A549 (cell line): Measurements from ENCODE around the gene ADORA1. TPM values are rescaled to one million over a fixed set of nuclear protein-coding genes. Genes with fewer than 3 reads are reported as not detected.

Source experiments
- ATAC-seq, 2 experiments: fragments of 200-7000 bp in 1 of 2; fragments of >200 bp in 1 of 2; cut with Nextera tagmentation in 1 of 2; cut with Tn5 transposase in 1 of 2; 3 replicates each; pipeline versions ENCODE4 v1.8.0 to v1.9.1; 2018 to 2020; ENCODE audit warnings: mild to moderate bottlenecking in 1 of 2, moderate library complexity in 1 of 2
- CTCF ChIA-PET: fragments of 300-600 bp; sonication (Branson Sonifier 250); formaldehyde crosslinking; extraction: SDS; loops from one replicate; lab custom pipeline; 2021; ENCODE audit warnings: antibody characterized with exemption, inconsistent platforms; lab: Yijun Ruan, JAX
- POLR2A ChIA-PET: fragments of 350-600 bp; formaldehyde crosslinking; extraction: SDS; loops from one replicate; lab custom pipeline; 2021; ENCODE audit warnings: antibody characterized with exemption, inconsistent platforms; lab: Yijun Ruan, JAX
- DNase-seq, 2 experiments: peaks; one replicate each; pipeline versions ENCODE4 v3.0.0 to v3.0.0-alpha.2; 2011 to 2016; ENCODE audit warnings: low read depth in 1 of 2, low spot score in 1 of 2
- FAIRE-seq: peaks from 2 replicates; lab custom pipeline; 2011; peaks lifted over from hg19 to GRCh38; lab: Jason Lieb, UNC
- H3K27ac ChIP-seq, 2 experiments: fragments of >200 bp; sonication (Bioruptor Twin); formaldehyde crosslinking; 3 replicates each; pipeline ENCODE4 v1.5.1; 2016 to 2017
- H3K4me1 ChIP-seq: fragments of >200 bp; sonication (Bioruptor Twin); formaldehyde crosslinking; 3 replicates; pipeline ENCODE4 v1.6.1; 2016
- H3K4me2 ChIP-seq: fragments of >200 bp; sonication (Bioruptor Twin); formaldehyde crosslinking; 3 replicates; pipeline ENCODE4 v1.6.1; 2016
- H3K4me3 ChIP-seq: fragments of >200 bp; sonication (Bioruptor Twin); formaldehyde crosslinking; 3 replicates; pipeline ENCODE4 v1.5.1; 2016
- H3K9me3 ChIP-seq: fragments of >200 bp; sonication (Bioruptor Twin); formaldehyde crosslinking; 3 replicates; pipeline ENCODE4 v1.6.1; 2016
- BCL3 ChIP-seq: fragments of >200 bp; sonication (Bioruptor Twin); formaldehyde crosslinking; IDR thresholded peaks from 3 replicates; pipeline ENCODE4 v1.6.1; 2016
- BHLHE40 ChIP-seq: IDR thresholded peaks from 2 replicates; pipeline ENCODE4 v1.6.1; 2012; ENCODE audit warnings: low read depth, low read length, inconsistent platforms
- CBX2 ChIP-seq: fragments of 200-600 bp; sonication (generic); IDR thresholded peaks from 2 replicates; pipeline ENCODE4 v1.6.1; 2016; ENCODE audit warnings: low read depth, mild to moderate bottlenecking, borderline replicate concordance
- CBX8 ChIP-seq: fragments of 200-600 bp; sonication (generic); IDR thresholded peaks from 2 replicates; pipeline ENCODE4 v1.6.1; 2016
- CHD4 ChIP-seq: fragments of 200-600 bp; sonication (generic); IDR thresholded peaks from 2 replicates; pipeline ENCODE4 v1.6.1; 2016; ENCODE audit warnings: antibody characterized with exemption, mild to moderate bottlenecking, borderline replicate concordance
- EHF ChIP-seq: fragments of 250-450 bp; sonication (Bioruptor Pico); IDR thresholded peaks from 2 replicates; pipeline ENCODE4 v1.5.0; 2020; ENCODE audit warnings: mild to moderate bottlenecking
- ESRRA ChIP-seq: fragments of 150-350 bp; IDR thresholded peaks from 2 replicates; pipeline ENCODE4 v1.6.1; 2014; ENCODE audit warnings: mild to moderate bottlenecking, low read length, borderline replicate concordance
- HEYL ChIP-seq: fragments of 250-450 bp; sonication (Bioruptor Pico); IDR thresholded peaks from 2 replicates; pipeline ENCODE4 v1.8.0; 2021; ENCODE audit warnings: mild to moderate bottlenecking, moderate library complexity
- HOXA7 ChIP-seq: fragments of 250-450 bp; sonication (Bioruptor Pico); IDR thresholded peaks from 2 replicates; pipeline ENCODE4 v1.5.0; 2020; ENCODE audit warnings: mild to moderate bottlenecking, moderate library complexity
- HOXB5 ChIP-seq: fragments of 250-450 bp; sonication (Bioruptor Pico); IDR thresholded peaks from 2 replicates; pipeline ENCODE4 v1.5.0; 2020; ENCODE audit warnings: mild to moderate bottlenecking, moderate library complexity
- JUN ChIP-seq, 2 experiments: fragments of >200 bp; sonication (Bioruptor Twin); formaldehyde crosslinking; IDR thresholded peaks; 2 replicates in 1 of 2; 3 replicates in 1 of 2; pipeline ENCODE4 v1.6.1; 2016 to 2017
- KDM1A ChIP-seq: fragments of 200-600 bp; sonication (generic); IDR thresholded peaks from 2 replicates; pipeline ENCODE4 v1.6.1; 2016; ENCODE audit warnings: low read depth, mild to moderate bottlenecking
- KDM5A ChIP-seq: fragments of 200-600 bp; sonication (generic); IDR thresholded peaks from 2 replicates; pipeline ENCODE4 v1.6.1; 2016; ENCODE audit warnings: antibody characterized with exemption, mild to moderate bottlenecking
- MAFK ChIP-seq: fragments of 450-650 bp; IDR thresholded peaks from 2 replicates; pipeline ENCODE4 v1.6.1; 2014; ENCODE audit not compliant: partially characterized antibody
- NR3C1 ChIP-seq: fragments of >200 bp; sonication (Bioruptor Twin); formaldehyde crosslinking; IDR thresholded peaks from 3 replicates; pipeline ENCODE4 v1.6.1; 2017
- PHF8 ChIP-seq: fragments of 200-600 bp; sonication (generic); IDR thresholded peaks from 2 replicates; pipeline ENCODE4 v1.6.1; 2016; ENCODE audit warnings: low read depth, mild to moderate bottlenecking, antibody characterized with exemption, moderate library complexity, borderline replicate concordance
- POLR2AphosphoS2 ChIP-seq: conservative IDR thresholded peaks from 2 replicates; pipeline ENCODE4 v1.6.1; 2012; ENCODE audit warnings: low read length, improper control_type of control experiment, inconsistent platforms
- RARB ChIP-seq: fragments of 250-450 bp; sonication (Bioruptor Pico); IDR thresholded peaks from 2 replicates; pipeline ENCODE4 v1.8.0; 2021; ENCODE audit warnings: mild to moderate bottlenecking, moderate library complexity
- RCOR1 ChIP-seq: fragments of 150-350 bp; IDR thresholded peaks from 2 replicates; pipeline ENCODE4 v1.6.1; 2014; ENCODE audit warnings: antibody characterized with exemption, low read length, low read depth
- REST ChIP-seq: fragments of 200-600 bp; sonication (generic); IDR thresholded peaks from 2 replicates; pipeline ENCODE4 v1.6.1; 2016; ENCODE audit warnings: antibody characterized with exemption, mild to moderate bottlenecking, moderate library complexity
- RFX5 ChIP-seq: fragments of 450-650 bp; IDR thresholded peaks from 2 replicates; pipeline ENCODE4 v1.7.1; 2014; ENCODE audit warnings: antibody characterized with exemption, mild to moderate bottlenecking, moderate library complexity
- RNF2 ChIP-seq: fragments of 200-600 bp; sonication (generic); IDR thresholded peaks from 2 replicates; pipeline ENCODE4 v1.6.1; 2016; ENCODE audit warnings: low read depth, mild to moderate bottlenecking, antibody characterized with exemption, moderate library complexity, borderline replicate concordance
- ZFP36 ChIP-seq: fragments of 450-650 bp; IDR thresholded peaks from 2 replicates; pipeline ENCODE4 v1.6.1; 2014; ENCODE audit warnings: borderline replicate concordance; ENCODE audit not compliant: partially characterized antibody
- ZSCAN20 ChIP-seq: fragments of 250-450 bp; sonication (Bioruptor Pico); IDR thresholded peaks from 2 replicates; pipeline ENCODE4 v1.8.0; 2022; ENCODE audit warnings: mild to moderate bottlenecking, moderate library complexity
- WGBS: methylation state at CpG from one replicate; pipeline ENCODE4 v1.1.6; 2017; ENCODE audit errors: missing lambda C conversion rate; 5-methylcytosine and 5-hydroxymethylcytosine counted together
- polyA plus RNA-seq, 4 experiments: library from polyadenylated mRNA; depleted of rRNA in 3 of 4; stranded (reverse); fragments of >200 nt; fragmentation: RNase III in 1 of 4; extraction: RNeasy Plus Mini Kit Qiagen cat#74134 plus additional on column Dnase treatment in 1 of 4; gene quantifications; 2 replicates in 3 of 4; 3 replicates in 1 of 4; pipeline ENCODE4 v1.2.3, GENCODE V29; 2011 to 2017

The ADORA1 gene
- polyA plus RNA-seq, 2 of the 4 experiments (the other 2 are of a cell fraction) = 0.48 to 2.4 TPM

- WGBS = 41% methylated on average over 5 of the region's 5 CpGs
- Histone ChIP-seq H3K4me2 (no peak overlapping the region), H3K4me3 (no peak overlapping the region), H3K9me3 (no peaks in the 10 kb centered on the region), H3K4me1 (peaks cover under 1% of the 10 kb centered on the region; the same call in 1 of the 3 replicates), H3K27ac (no peak overlapping the region)
- TF ChIP-seq KDM5A (no peak), BCL3 (no peak), BHLHE40 (no peak), NR3C1 (no peak), REST (no peak)
- DNase-seq (no peak), ATAC-seq (no peak), FAIRE-seq (no peak)
- ChIA-PET CTCF (interaction anchor here (1.0 to 3.0 kb wide), 4 partner anchors 17 to 128 kb away, joined by 3 to 12 read pairs (median 6); no protein-coding TSS in a partner anchor), POLR2A (no interaction called here)
These were observed 13.4 kb downstream of the ADORA1 start for GRCh38 chr1:203140743-203141520.

- Histone ChIP-seq H3K4me3 (no peak overlapping the region), H3K4me1 (no peaks in the 10 kb centered on the region), H3K4me2 (no peak overlapping the region), H3K27ac (no peak overlapping the region), H3K9me3 (no peaks in the 10 kb centered on the region)
- TF ChIP-seq PHF8 (no peak), JUN (IDR thresholded peaks at IDR 0.05) (no peak), RFX5 (no peak)
- no peak for FAIRE-seq
- ATAC-seq = no peak
- no peak for DNase-seq
- WGBS = 68% methylated on average over 6 of the region's 6 CpGs
- CTCF ChIA-PET = interaction anchor here (0.6 to 3.7 kb wide), 5 partner anchors 9 to 1207 kb away, joined by 3 to 13 read pairs (median 6); no protein-coding TSS in a partner anchor
- POLR2A ChIA-PET = no interaction called here
These were observed 14.6 kb downstream of the ADORA1 start for GRCh38 chr1:203142124-203142523.

GRCh38 chr1:203142684-203143408 is 15.3 kb downstream of the ADORA1 start:
- H3K4me2 ChIP-seq = no peak overlapping the region
- POLR2A ChIA-PET = no interaction called here
- 65% methylated on average over 5 of the region's 5 CpGs for WGBS
- TF ChIP-seq NR3C1 (no peak), ZSCAN20 (CRISPR knock-in tag) (no peak), ESRRA (no peak), RARB (no peak), ZFP36 (no peak), HOXB5 (CRISPR knock-in tag) (no peak), KDM5A (no peak), HOXA7 (CRISPR knock-in tag) (no peak), CBX8 (no peak), CHD4 (no peak), MAFK (no peak), EHF (CRISPR knock-in tag) (no peak), CBX2 (no peak), RNF2 (no peak), POLR2AphosphoS2 (no peak), RCOR1 (no peak), HEYL (CRISPR knock-in tag) (no peak), KDM1A (no peak)
- no peak for FAIRE-seq
- CTCF ChIA-PET = interaction anchor here (1.1 to 3.7 kb wide), 7 partner anchors 10 to 103 kb away, joined by 3 to 13 read pairs (median 5); partner anchors contain the start of gene ADORA1
- no peak overlapping the region for H3K27ac ChIP-seq
- no peaks in the 10 kb centered on the region for H3K4me1 ChIP-seq
- ATAC-seq = no peak
- H3K9me3 ChIP-seq = no peaks in the 10 kb centered on the region
- DNase-seq = no peak
- no peak overlapping the region for H3K4me3 ChIP-seq
